ENCODE measurements around the gene RABGEF1.
A peak's percentile ranks its signal among the peaks of the same experiment; 100 is the strongest.
"Not testable (repeated sequence)": the region's sequence is repeated elsewhere in the genome, so short reads cannot be mapped to it uniquely, and the experiment has no call there.

Gene RABGEF1

DNA sequence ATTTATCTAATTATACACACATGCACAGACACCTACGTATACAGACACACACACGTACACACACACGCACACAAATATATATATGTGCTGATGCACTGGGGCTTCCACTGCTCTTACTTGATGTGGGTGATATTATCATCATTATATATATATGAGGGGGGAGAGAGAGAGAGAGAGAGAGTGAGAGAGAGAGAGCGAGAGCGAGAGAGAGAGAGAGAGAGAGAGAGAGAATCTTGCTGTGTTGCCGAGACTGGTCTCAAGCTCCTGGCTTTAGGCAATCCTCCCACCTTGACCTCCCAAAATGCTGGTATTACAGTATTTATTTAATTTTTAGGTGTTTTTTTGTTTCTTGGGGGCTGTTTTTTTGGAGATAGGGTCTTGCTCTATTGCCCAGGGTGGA lies 3.6 kb upstream of the RABGEF1 start:
- Histone ChIP-seq H3K9me3 (ENCODE audit: control insufficient read depth, insufficient read depth, low read length) (no peaks in the 10 kb centered on the region), H3K4me1 (ENCODE audit: control insufficient read depth, insufficient read depth, low read length) (no peaks in the 10 kb centered on the region), H3K27me3 (ENCODE audit: control insufficient read depth, insufficient read depth, low read length) (no peaks in the 10 kb centered on the region), H3K9ac (ENCODE audit: low read depth, low read length) (no peak overlapping the region), H3K4me3 (ENCODE audit: low read depth, low read length) (no peak overlapping the region), H3K36me3 (ENCODE audit: control insufficient read depth, insufficient read depth, low read length) (no peaks in the 10 kb centered on the region)

DNA sequence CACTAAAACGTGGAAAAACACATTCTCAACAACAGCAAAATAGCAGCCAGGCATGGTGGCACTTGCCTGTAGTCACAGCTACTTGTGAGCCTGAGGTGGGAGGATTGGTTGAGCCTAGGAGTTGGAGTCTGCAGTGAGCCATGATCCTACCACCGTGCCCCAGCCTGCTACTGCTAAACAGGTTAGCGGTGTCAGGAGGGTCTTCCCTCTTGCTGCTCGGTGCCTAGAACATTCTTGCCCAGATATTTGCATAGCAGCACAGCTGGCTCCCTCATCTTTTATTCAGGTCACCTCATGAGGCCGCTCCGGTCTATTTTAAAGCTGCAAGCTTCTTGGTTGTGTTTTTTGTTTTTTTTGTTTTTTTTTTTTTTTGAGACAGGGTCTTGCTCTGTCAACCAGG lies 2.9 kb upstream of the RABGEF1 start:
- Histone ChIP-seq H3K9me3 (ENCODE audit: control insufficient read depth, insufficient read depth, low read length) (no peaks in the 10 kb centered on the region), H3K4me3 (ENCODE audit: low read depth, low read length) (no peak overlapping the region), H3K36me3 (ENCODE audit: control insufficient read depth, insufficient read depth, low read length) (no peaks in the 10 kb centered on the region), H3K27me3 (ENCODE audit: control insufficient read depth, insufficient read depth, low read length) (no peaks in the 10 kb centered on the region), H3K9ac (ENCODE audit: low read depth, low read length) (no peak overlapping the region), H3K4me1 (ENCODE audit: control insufficient read depth, insufficient read depth, low read length) (no peaks in the 10 kb centered on the region)

DNA sequence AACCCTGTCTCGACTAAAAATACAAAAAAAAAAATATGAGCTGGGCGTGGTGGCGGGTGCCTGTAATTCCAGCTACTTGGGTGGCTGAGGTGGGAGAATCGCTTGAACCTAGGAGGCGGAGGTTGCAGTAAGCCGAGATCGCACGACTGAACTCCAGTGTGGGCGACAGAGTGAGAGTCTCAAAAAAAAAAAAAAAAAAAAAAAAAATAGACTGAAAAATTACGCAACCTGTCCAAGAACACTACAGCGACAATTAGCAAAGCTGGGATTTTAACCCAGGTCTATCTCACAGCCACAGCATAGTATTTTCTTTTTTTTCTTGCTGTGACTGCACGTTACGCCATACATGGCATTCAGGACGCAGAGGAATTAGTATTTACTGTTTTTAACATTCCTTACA lies 1.1 kb upstream of the RABGEF1 start:
- H3K4me3 ChIP-seq (ENCODE audit: low read depth, low read length) = peak overlapping the region; percentile 82
- H3K9ac ChIP-seq (ENCODE audit: low read depth, low read length) = no peak overlapping the region
- H3K9me3 ChIP-seq (ENCODE audit: control insufficient read depth, insufficient read depth, low read length) = no peaks in the 10 kb centered on the region
- no peaks in the 10 kb centered on the region for H3K4me1 ChIP-seq (ENCODE audit: control insufficient read depth, insufficient read depth, low read length)
- no peaks in the 10 kb centered on the region for H3K27me3 ChIP-seq (ENCODE audit: control insufficient read depth, insufficient read depth, low read length)
- H3K36me3 ChIP-seq (ENCODE audit: control insufficient read depth, insufficient read depth, low read length) = no peaks in the 10 kb centered on the region

DNA sequence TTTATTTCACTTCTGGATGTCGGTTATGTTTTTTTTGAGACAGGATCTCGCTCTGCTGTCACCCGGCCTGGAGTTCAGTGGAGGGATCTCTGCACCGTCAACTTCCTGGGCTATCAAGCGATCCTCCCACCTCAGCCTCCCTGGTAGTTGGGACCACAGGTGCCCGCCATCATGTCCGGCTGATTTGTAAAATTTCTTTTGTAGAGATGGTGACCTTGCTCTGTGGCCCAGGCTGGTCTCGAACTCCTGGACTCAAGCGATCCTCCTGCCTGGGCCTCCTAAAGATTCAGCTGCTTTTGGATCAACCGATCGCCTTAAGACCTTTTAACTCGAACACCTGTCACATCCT lies 606 bp upstream of the RABGEF1 start:
- Histone ChIP-seq H3K4me1 (ENCODE audit: control insufficient read depth, insufficient read depth, low read length) (no peaks in the 10 kb centered on the region), H3K4me3 (ENCODE audit: low read depth, low read length) (peak overlapping the region; percentile 82), H3K9me3 (ENCODE audit: control insufficient read depth, insufficient read depth, low read length) (no peaks in the 10 kb centered on the region), H3K36me3 (ENCODE audit: control insufficient read depth, insufficient read depth, low read length) (no peaks in the 10 kb centered on the region), H3K27me3 (ENCODE audit: control insufficient read depth, insufficient read depth, low read length) (no peaks in the 10 kb centered on the region), H3K9ac (ENCODE audit: low read depth, low read length) (peak overlapping the region; percentile 66)

DNA sequence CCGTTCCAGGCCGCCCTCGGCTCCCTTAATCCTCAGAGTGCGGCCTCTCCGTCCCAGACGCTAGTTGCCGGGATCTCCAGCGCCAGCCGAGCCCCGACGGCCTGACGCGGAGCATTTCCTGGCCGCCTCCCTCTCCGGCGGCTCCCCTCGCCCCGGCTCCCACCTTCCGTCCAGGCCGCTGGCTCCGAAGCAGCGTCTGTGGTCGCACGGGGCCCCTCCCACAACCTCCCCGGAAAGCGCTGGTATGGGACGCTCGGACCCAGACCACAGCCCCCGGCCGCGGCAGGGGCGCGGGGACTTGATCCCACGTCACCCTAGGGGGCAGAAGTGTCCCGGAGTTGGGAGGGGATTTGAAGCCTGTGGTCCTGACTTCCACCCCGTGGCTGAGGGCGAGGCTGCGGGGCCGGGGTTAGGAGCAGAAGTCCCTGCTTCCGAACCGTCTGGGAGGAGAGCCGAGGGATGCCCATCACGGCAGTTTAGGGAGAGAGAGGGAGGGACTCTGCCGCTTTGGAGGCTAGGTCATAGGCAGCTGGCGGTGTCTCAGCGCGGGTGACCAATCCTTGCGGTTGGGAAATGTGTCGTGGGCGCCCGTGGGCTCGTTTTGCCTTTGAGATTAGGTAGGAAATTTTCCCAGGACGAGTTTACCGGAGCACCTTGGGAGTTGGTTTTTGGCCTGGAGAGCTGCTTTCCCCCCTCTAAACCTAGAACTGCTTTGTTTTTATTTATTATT lies 612 bp downstream of the RABGEF1 start:
- peak overlapping the region; percentile 82 for H3K4me3 ChIP-seq (ENCODE audit: low read depth, low read length)
- not testable (repeated sequence) for H3K9me3 ChIP-seq (ENCODE audit: control insufficient read depth, insufficient read depth, low read length); H3K4me1 ChIP-seq (ENCODE audit: control insufficient read depth, insufficient read depth, low read length)

DNA sequence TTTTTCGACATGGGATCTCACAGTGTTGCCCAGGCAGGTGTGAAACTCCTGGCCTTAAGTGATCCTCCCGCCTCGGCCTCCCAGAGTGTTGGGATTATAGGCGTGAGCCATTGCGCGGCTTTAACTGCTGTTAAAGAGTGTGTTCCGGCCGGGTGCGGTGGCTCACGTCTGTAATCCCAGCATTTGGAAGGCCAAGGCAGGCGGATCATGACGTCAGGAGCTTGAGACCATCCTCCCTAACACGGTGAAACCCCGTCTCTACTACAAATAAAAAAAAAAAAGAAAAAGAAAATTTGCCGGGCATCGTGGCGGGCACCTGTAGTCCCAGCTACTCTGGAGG lies 1.1 kb downstream of the RABGEF1 start:
- Histone ChIP-seq H3K9me3 (ENCODE audit: control insufficient read depth, insufficient read depth, low read length) (no peaks in the 10 kb centered on the region), H3K27me3 (ENCODE audit: control insufficient read depth, insufficient read depth, low read length) (no peaks in the 10 kb centered on the region), H3K4me1 (ENCODE audit: control insufficient read depth, insufficient read depth, low read length) (no peaks in the 10 kb centered on the region), H3K36me3 (ENCODE audit: control insufficient read depth, insufficient read depth, low read length) (no peaks in the 10 kb centered on the region), H3K9ac (ENCODE audit: low read depth, low read length) (no peak overlapping the region), H3K4me3 (ENCODE audit: low read depth, low read length) (peak overlapping the region; percentile 82)

More for the DNA sequence above, 612 bp downstream of the RABGEF1 start:
- not testable (repeated sequence) for H3K27me3 ChIP-seq (ENCODE audit: control insufficient read depth, insufficient read depth, low read length); H3K36me3 ChIP-seq (ENCODE audit: control insufficient read depth, insufficient read depth, low read length)
- H3K9ac ChIP-seq (ENCODE audit: low read depth, low read length) = peak overlapping the region; percentile 73

DNA sequence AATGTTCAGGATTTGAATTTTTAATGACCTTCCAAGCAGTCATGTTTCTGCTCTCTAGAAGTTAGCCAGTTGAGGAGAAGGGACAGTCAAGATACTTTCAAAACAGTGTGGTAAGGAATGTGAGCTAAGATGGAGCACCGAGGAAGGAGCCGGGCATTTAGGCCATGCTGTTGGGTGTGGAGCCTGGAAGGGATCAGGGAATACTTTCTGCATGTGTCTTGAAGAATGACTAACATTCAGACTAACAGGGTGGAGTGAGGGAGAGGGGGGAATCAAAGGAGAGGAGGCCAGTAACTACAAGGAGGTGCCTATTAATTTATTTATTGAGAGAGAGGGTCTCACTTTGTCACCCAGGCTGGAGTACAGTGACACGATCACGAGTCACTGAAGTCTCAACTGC lies 1.8 kb downstream of the RABGEF1 start:
- H3K9ac ChIP-seq (ENCODE audit: low read depth, low read length); H3K9me3 ChIP-seq (ENCODE audit: control insufficient read depth, insufficient read depth, low read length); H3K4me3 ChIP-seq (ENCODE audit: low read depth, low read length); H3K27me3 ChIP-seq (ENCODE audit: control insufficient read depth, insufficient read depth, low read length); H3K36me3 ChIP-seq (ENCODE audit: control insufficient read depth, insufficient read depth, low read length); H3K4me1 ChIP-seq (ENCODE audit: control insufficient read depth, insufficient read depth, low read length): not testable (repeated sequence)

DNA sequence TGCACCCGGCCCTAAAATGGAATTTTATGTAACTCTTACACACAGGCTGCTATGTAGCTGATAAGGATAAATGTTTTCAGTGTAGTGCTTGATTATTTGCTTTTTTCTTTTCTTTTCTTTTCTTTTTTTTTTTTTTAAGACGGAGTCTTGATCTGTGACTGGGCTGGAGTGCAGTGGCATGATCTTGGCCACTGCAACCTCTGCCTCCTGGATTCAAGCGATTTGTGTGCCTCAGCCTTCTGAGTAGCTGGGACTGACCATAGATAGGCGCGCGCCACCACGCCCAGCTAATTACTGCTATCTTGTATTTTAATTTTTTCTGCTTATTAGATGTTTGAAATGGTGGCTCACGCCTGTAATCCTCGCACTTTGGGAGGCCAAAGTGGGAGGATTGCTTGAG lies 3.4 kb downstream of the RABGEF1 start:
- Histone ChIP-seq H3K36me3 (ENCODE audit: control insufficient read depth, insufficient read depth, low read length) (no peaks in the 10 kb centered on the region), H3K4me1 (ENCODE audit: control insufficient read depth, insufficient read depth, low read length) (no peaks in the 10 kb centered on the region), H3K4me3 (ENCODE audit: low read depth, low read length) (no peak overlapping the region), H3K27me3 (ENCODE audit: control insufficient read depth, insufficient read depth, low read length) (no peaks in the 10 kb centered on the region), H3K9me3 (ENCODE audit: control insufficient read depth, insufficient read depth, low read length) (no peaks in the 10 kb centered on the region), H3K9ac (ENCODE audit: low read depth, low read length) (no peak overlapping the region)

DNA sequence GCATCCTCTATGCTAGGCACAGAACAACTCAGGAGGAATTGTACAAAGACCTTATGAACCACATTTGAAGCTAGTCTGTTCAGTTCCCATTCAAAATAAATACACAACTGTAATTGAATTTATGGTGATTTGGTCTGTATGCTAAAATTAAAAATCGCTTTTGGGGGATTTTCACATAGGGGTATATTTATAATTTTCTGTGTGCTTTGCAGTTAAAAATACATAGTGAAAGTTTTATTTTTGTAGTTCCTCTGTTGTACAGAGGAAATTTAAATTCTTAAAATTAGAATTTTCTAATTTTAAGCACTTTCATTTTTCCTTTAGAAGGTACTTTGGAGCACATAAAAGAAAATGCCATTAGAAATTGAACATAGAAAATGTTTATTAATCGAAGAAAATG lies 6.9 kb downstream of the RABGEF1 start:
- Histone ChIP-seq H3K4me1 (ENCODE audit: control insufficient read depth, insufficient read depth, low read length) (no peaks in the 10 kb centered on the region), H3K27me3 (ENCODE audit: control insufficient read depth, insufficient read depth, low read length) (no peaks in the 10 kb centered on the region), H3K36me3 (ENCODE audit: control insufficient read depth, insufficient read depth, low read length) (no peaks in the 10 kb centered on the region), H3K9me3 (ENCODE audit: control insufficient read depth, insufficient read depth, low read length) (no peaks in the 10 kb centered on the region), H3K4me3 (ENCODE audit: low read depth, low read length) (no peak overlapping the region), H3K9ac (ENCODE audit: low read depth, low read length) (no peak overlapping the region)

DNA sequence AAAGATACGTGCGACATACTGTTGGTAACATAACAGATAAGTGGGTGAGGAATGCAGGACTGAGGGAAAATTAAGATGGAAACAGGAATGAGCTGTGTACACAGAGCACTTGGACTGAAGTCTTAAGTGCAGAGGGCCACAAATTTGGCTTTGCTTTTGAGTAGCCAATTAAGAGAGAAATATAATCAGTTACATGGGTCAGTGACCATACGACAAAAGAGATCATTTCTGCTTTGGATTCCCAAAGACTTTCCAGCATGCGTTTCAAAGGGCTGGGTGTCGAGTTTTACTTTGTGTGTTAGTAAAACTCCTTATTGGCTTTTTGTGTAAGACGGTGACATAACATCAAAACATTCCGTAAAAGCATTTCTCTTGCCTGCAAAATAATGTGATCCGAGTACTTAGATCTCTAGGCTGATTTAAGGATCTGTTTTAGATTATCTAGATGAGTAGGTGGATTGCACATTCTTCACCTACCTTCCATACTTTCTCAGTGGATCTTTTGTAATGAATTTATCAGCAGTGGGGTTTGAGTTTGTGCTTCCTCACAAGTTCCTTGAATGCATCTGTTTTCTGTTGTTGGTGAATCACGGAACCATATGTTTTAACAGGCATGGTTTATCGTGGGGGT lies 7.5 kb downstream of the RABGEF1 start:
- Histone ChIP-seq H3K4me1 (ENCODE audit: control insufficient read depth, insufficient read depth, low read length) (no peaks in the 10 kb centered on the region), H3K4me3 (ENCODE audit: low read depth, low read length) (no peak overlapping the region), H3K27me3 (ENCODE audit: control insufficient read depth, insufficient read depth, low read length) (no peaks in the 10 kb centered on the region), H3K9ac (ENCODE audit: low read depth, low read length) (no peak overlapping the region), H3K36me3 (ENCODE audit: control insufficient read depth, insufficient read depth, low read length) (no peaks in the 10 kb centered on the region), H3K9me3 (ENCODE audit: control insufficient read depth, insufficient read depth, low read length) (no peaks in the 10 kb centered on the region)

DNA sequence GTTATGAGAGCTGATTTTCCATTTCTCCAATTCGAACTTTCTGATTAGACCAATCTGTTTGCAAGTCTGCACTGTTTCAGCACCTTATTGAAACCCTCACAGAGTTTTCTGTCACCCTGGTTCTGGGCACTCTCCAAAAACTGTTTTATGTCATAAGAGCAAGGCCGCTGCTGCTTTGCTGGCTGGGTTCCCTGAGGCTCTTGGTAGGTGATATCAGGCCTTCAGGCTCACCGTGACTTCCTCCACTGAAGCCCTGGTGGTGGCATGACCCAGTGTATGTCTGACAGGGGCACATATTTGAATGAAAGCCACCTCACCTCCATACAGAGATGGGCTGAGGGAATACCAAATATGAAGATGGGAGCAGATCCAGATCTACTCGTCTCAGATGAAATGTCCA lies 8.3 kb downstream of the RABGEF1 start:
- no peaks in the 10 kb centered on the region for H3K27me3 ChIP-seq (ENCODE audit: control insufficient read depth, insufficient read depth, low read length)
- no peak overlapping the region for H3K4me3 ChIP-seq (ENCODE audit: low read depth, low read length)
- no peaks in the 10 kb centered on the region for H3K4me1 ChIP-seq (ENCODE audit: control insufficient read depth, insufficient read depth, low read length)
- no peaks in the 10 kb centered on the region for H3K9me3 ChIP-seq (ENCODE audit: control insufficient read depth, insufficient read depth, low read length)
- no peaks in the 10 kb centered on the region for H3K36me3 ChIP-seq (ENCODE audit: control insufficient read depth, insufficient read depth, low read length)
- H3K9ac ChIP-seq (ENCODE audit: low read depth, low read length) = no peak overlapping the region

DNA sequence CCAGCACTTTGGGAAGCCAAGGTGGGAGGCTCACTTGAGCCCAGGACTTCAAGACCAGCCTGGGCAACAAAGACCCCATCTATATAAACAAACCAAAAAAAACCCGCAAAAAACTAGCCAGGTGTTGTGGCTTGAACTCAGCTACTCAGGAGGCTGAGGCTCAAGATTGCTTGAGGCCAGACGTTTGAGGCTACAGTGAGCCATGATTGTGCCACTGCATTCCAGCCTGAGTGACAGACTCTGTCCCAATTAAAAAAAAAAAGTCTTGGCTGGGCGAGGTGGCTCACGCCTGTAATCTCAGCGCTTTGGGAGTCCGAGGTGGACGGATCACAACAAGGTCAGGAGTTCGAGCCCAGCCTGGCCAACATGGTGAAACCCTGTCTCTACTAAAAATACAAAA lies 11.4 kb downstream of the RABGEF1 start:
- H3K27me3 ChIP-seq (ENCODE audit: control insufficient read depth, insufficient read depth, low read length) = no peaks in the 10 kb centered on the region

More for the DNA sequence above, 11.4 kb downstream of the RABGEF1 start:
- Histone ChIP-seq H3K9me3 (ENCODE audit: control insufficient read depth, insufficient read depth, low read length) (no peaks in the 10 kb centered on the region), H3K4me1 (ENCODE audit: control insufficient read depth, insufficient read depth, low read length) (no peaks in the 10 kb centered on the region), H3K9ac (ENCODE audit: low read depth, low read length) (no peak overlapping the region), H3K36me3 (ENCODE audit: control insufficient read depth, insufficient read depth, low read length) (no peaks in the 10 kb centered on the region), H3K4me3 (ENCODE audit: low read depth, low read length) (no peak overlapping the region)
